HEK293T (cell line): ENCODE data around the gene SSTR1.

ENCODE experiments used
- CTCF ChIA-PET: fragments of 350-600 bp; formaldehyde crosslinking; extraction: SDS; loops from one replicate; lab custom pipeline; 2021; ENCODE audit warnings: antibody characterized with exemption, inconsistent platforms; lab: Yijun Ruan, JAX
- POLR2A ChIA-PET: fragments of 350-600 bp; formaldehyde crosslinking; extraction: SDS; loops from one replicate; lab custom pipeline; 2020; ENCODE audit warnings: antibody characterized with exemption, inconsistent platforms; lab: Yijun Ruan, JAX
- DNase-seq: peaks from one replicate; pipeline ENCODE4 v3.0.0; 2012; ENCODE audit warnings: mixed read lengths; ENCODE audit errors: extremely low spot score
- ARNT ChIP-seq: fragments of 450-650 bp; IDR thresholded peaks from 2 replicates; pipeline ENCODE4 v1.6.1; 2017; ENCODE audit warnings: mild to moderate bottlenecking
- BHLHE40 ChIP-seq: fragments of 450-650 bp; IDR thresholded peaks from 2 replicates; pipeline ENCODE4 v1.6.1; 2016; ENCODE audit warnings: mild to moderate bottlenecking, moderate library complexity, borderline replicate concordance
- CTBP1 ChIP-seq: fragments of 450-650 bp; IDR thresholded peaks from 2 replicates; pipeline ENCODE4 v1.6.1; 2016; ENCODE audit warnings: borderline replicate concordance
- ELF4 ChIP-seq: fragments of 450-650 bp; IDR thresholded peaks from 2 replicates; pipeline ENCODE4 v1.6.1; 2017; ENCODE audit warnings: antibody characterized with exemption
- FOXA1 ChIP-seq: fragments of 450-650 bp; IDR thresholded peaks from 2 replicates; pipeline ENCODE4 v1.6.1; 2016; ENCODE audit warnings: mild to moderate bottlenecking
- FOXK2 ChIP-seq: fragments of 450-650 bp; IDR thresholded peaks from 2 replicates; pipeline ENCODE4 v1.6.1; 2016; ENCODE audit warnings: mild to moderate bottlenecking
- FOXM1 ChIP-seq: fragments of 450-650 bp; IDR thresholded peaks from 2 replicates; pipeline ENCODE4 v1.6.1; 2017; ENCODE audit warnings: mild to moderate bottlenecking, borderline replicate concordance
- HDGF ChIP-seq: fragments of 450-650 bp; IDR thresholded peaks from 2 replicates; pipeline ENCODE4 v1.6.1; 2017; ENCODE audit warnings: antibody characterized with exemption, borderline replicate concordance
- L3MBTL2 ChIP-seq: fragments of 450-650 bp; conservative IDR thresholded peaks from 2 replicates; pipeline ENCODE4 v1.6.1; 2016; ENCODE audit warnings: mild to moderate bottlenecking
- LEF1 ChIP-seq: fragments of 450-650 bp; IDR thresholded peaks from 2 replicates; pipeline ENCODE4 v1.6.1; 2017; ENCODE audit warnings: mild to moderate bottlenecking, borderline replicate concordance
- NFRKB ChIP-seq: fragments of 450-650 bp; IDR thresholded peaks from 2 replicates; pipeline ENCODE4 v1.6.1; 2016; ENCODE audit warnings: mild to moderate bottlenecking, moderate library complexity
- PKNOX1 ChIP-seq: fragments of 450-650 bp; IDR thresholded peaks from 2 replicates; pipeline ENCODE4 v1.6.1; 2016
- SP1 ChIP-seq: fragments of 450-650 bp; IDR thresholded peaks from 2 replicates; pipeline ENCODE4 v1.6.1; 2017
- SUZ12 ChIP-seq: fragments of 450-650 bp; IDR thresholded peaks from 2 replicates; pipeline ENCODE4 v1.6.1; 2016; ENCODE audit warnings: mild to moderate bottlenecking
- TARDBP ChIP-seq: fragments of 450-650 bp; IDR thresholded peaks from 2 replicates; pipeline ENCODE4 v1.6.1; 2016
- ZNF384 ChIP-seq: fragments of 450-650 bp; IDR thresholded peaks from 2 replicates; pipeline ENCODE4 v1.6.1; 2016

Gene SSTR1, protein sequence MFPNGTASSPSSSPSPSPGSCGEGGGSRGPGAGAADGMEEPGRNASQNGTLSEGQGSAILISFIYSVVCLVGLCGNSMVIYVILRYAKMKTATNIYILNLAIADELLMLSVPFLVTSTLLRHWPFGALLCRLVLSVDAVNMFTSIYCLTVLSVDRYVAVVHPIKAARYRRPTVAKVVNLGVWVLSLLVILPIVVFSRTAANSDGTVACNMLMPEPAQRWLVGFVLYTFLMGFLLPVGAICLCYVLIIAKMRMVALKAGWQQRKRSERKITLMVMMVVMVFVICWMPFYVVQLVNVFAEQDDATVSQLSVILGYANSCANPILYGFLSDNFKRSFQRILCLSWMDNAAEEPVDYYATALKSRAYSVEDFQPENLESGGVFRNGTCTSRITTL

GRCh38 chr14:38207736-38208617, at the start of gene SSTR1:
TSS of gene SSTR1 (plus strand) at chr14:38207904. CDS start at chr14:38209390, 1,486 bp downstream.
- no peak for DNase-seq
- ChIA-PET POLR2A (no interaction called here), CTCF (interaction anchor here (1.1 kb wide), 1 partner anchor 10 kb away, joined by 4 read pairs; no protein-coding TSS in a partner anchor)
- no peak for TF ChIP-seq HDGF
- no peak for TF ChIP-seq ELF4
- no peak for TF ChIP-seq BHLHE40
- no peak for TF ChIP-seq LEF1
- no peak for TF ChIP-seq SUZ12
- no peak for TF ChIP-seq TARDBP

DNA sequence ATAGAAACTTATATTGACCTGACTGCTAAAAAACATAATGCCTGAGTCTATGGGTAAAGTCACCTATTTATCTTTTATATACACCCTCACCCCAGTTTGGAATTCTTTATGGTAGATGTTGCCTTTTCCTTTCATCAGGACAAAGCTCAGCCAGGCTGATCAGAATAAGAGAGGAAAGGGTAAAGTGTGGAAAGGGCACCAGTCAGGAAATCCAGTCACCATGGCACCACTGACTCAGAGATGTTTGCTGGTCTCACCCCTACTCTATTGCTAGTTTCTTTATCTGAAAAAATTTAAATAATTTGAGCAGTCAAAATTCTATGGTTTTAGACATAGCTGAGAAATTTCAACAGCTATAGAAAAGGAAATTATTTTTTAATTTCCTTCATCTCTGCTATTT, 49.2 kb upstream of the SSTR1 start:
- TF ChIP-seq ELF4 (no peak), NFRKB (no peak), SUZ12 (no peak), LEF1 (no peak), FOXA1 (no peak), ZNF384 (no peak), TARDBP (no peak), FOXK2 (no peak), CTBP1 (no peak), L3MBTL2 (no peak), PKNOX1 (no peak), HDGF (no peak), ARNT (no peak), SP1 (no peak), FOXM1 (no peak), BHLHE40 (no peak)
- no peak for DNase-seq
- ChIA-PET POLR2A (no interaction called here), CTCF (no interaction called here)

GRCh38 chr14:38168416-38168815, 39.3 kb upstream of the SSTR1 start:
- DNase-seq: no peak
- TF ChIP-seq ARNT (no peak), FOXA1 (no peak), NFRKB (no peak), SUZ12 (no peak), L3MBTL2 (no peak), BHLHE40 (no peak), CTBP1 (no peak), HDGF (no peak)
- CTCF ChIA-PET: no interaction called here
- POLR2A ChIA-PET: no interaction called here

DNA sequence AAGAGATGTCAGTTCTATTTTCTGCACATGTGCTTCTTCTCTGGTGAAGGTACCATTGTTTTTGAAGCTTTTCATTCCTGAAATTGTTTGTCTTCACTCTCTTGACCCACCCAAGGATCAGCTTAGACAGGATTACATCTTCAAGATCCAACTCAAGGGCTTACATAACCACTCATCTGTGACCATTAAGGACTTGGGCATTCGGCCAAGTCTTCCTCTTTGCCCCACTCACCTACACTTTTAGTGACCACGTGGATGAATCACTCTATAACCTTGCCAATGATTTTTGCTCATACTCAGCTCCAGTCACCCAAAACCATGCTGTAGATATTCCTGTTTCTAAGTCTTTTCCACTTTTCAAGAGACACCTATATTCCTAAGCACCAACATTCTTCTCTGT, 36.5 kb upstream of the SSTR1 start:
- no peak for TF ChIP-seq ARNT
- TF ChIP-seq SP1: no peak
- no peak for TF ChIP-seq CTBP1
- TF ChIP-seq ZNF384: no peak
- no peak for TF ChIP-seq SUZ12
- no peak for TF ChIP-seq LEF1
- TF ChIP-seq FOXM1: no peak
- no peak for TF ChIP-seq BHLHE40
- no peak for TF ChIP-seq NFRKB
- no peak for TF ChIP-seq FOXA1
- no peak for DNase-seq
- CTCF ChIA-PET: no interaction called here
- POLR2A ChIA-PET: no interaction called here

DNA sequence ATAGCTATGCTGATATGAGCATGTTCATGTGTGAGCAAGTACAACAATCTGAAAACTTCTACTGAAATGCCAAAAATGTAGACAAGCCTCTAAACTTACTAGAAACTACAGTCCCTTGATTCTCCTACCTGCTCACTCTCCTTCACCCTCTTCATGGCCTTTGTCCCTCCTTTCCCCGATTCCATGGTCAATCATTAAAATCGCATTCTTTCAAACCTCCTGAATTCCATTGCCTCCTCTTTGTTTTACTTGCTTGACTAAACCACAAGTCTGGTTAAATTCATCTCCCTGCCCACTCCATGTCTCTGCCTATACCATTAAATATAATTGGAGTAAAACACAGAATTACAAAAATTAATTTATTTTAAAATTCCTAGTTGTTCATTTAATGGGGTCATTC, 33.0 kb upstream of the SSTR1 start:
- ChIA-PET CTCF (no interaction called here), POLR2A (no interaction called here)
- DNase-seq: no peak
- TF ChIP-seq FOXA1 (no peak), CTBP1 (no peak), ELF4 (no peak)

GRCh38 chr14:38175658-38176057, 32.0 kb upstream of the SSTR1 start:
- no peak for DNase-seq
- no peak for TF ChIP-seq FOXM1
- TF ChIP-seq PKNOX1: no peak
- TF ChIP-seq FOXA1: no peak
- no peak for TF ChIP-seq TARDBP
- no peak for TF ChIP-seq FOXK2
- no peak for TF ChIP-seq LEF1
- TF ChIP-seq ELF4: no peak
- TF ChIP-seq HDGF: no peak
- TF ChIP-seq L3MBTL2: no peak
- TF ChIP-seq SUZ12: no peak
- TF ChIP-seq ZNF384: no peak
- TF ChIP-seq BHLHE40: no peak
- TF ChIP-seq ARNT: no peak
- TF ChIP-seq CTBP1: no peak
- no peak for TF ChIP-seq SP1
- no peak for TF ChIP-seq NFRKB
- CTCF ChIA-PET: interaction anchor here (0.7 kb wide), 1 partner anchor 22 kb away, joined by 3 read pairs; no protein-coding TSS in a partner anchor
- POLR2A ChIA-PET: no interaction called here
